ENCODE results near the gene PTPN3.
A peak's percentile ranks its signal among the peaks of the same experiment; 100 is the strongest.
"Not testable (repeated sequence)": the region's sequence is repeated elsewhere in the genome, so short reads cannot be mapped to it uniquely, and the experiment has no call there.

The PTPN3 gene

GRCh38 chr9:109387206-109387605 lies 110.9 kb downstream of the PTPN3 start:
- no peak for DNase-seq (ENCODE audit: low spot score)

GRCh38 chr9:109385499-109385898 lies 112.6 kb downstream of the PTPN3 start:
- DNase-seq (ENCODE audit: low spot score): no peak

- no peak for DNase-seq (ENCODE audit: low spot score)
Measured at GRCh38 chr9:109383947-109384346, 114.2 kb downstream of the PTPN3 start.

GRCh38 chr9:109383356-109383755 lies 114.8 kb downstream of the PTPN3 start:
- DNase-seq (ENCODE audit: low spot score): no peak

- DNase-seq (ENCODE audit: low spot score): no peak
Measured at GRCh38 chr9:109382585-109382984, 115.5 kb downstream of the PTPN3 start.

- no peak for DNase-seq (ENCODE audit: low spot score)
Measured at GRCh38 chr9:109382182-109382581, 115.9 kb downstream of the PTPN3 start.

- peak; percentile 39 for DNase-seq (ENCODE audit: low spot score)
Measured at GRCh38 chr9:109381011-109381729, 116.9 kb downstream of the PTPN3 start.

GRCh38 chr9:109379513-109379912 lies 118.6 kb downstream of the PTPN3 start:
- DNase-seq (ENCODE audit: low spot score): no peak

GRCh38 chr9:109378316-109378715 lies 119.8 kb downstream of the PTPN3 start:
- DNase-seq (ENCODE audit: low spot score): no peak

- no peak for DNase-seq (ENCODE audit: low spot score)
Measured at GRCh38 chr9:109372246-109372645, 125.9 kb downstream of the PTPN3 start.

- DNase-seq (ENCODE audit: low spot score): no peak
Measured at GRCh38 chr9:109371374-109371773, 126.7 kb downstream of the PTPN3 start.

- DNase-seq (ENCODE audit: low spot score): no peak
Measured at GRCh38 chr9:109369285-109369684, 128.8 kb downstream of the PTPN3 start.

- DNase-seq (ENCODE audit: low spot score): no peak
Measured at GRCh38 chr9:109360771-109361170, 137.3 kb downstream of the PTPN3 start.

- DNase-seq (ENCODE audit: low spot score): not testable (repeated sequence)
Measured at GRCh38 chr9:109358968-109359603, 139.0 kb downstream of the PTPN3 start.

GRCh38 chr9:109355564-109356297 lies 142.4 kb downstream of the PTPN3 start:
- no peak for DNase-seq (ENCODE audit: low spot score)

- no peak for DNase-seq (ENCODE audit: low spot score)
Measured at GRCh38 chr9:109354190-109354589, 143.9 kb downstream of the PTPN3 start.

GRCh38 chr9:109351032-109351431 lies 147.1 kb downstream of the PTPN3 start:
- no peak for DNase-seq (ENCODE audit: low spot score)

- peak; percentile 85 for DNase-seq (ENCODE audit: low spot score)
Measured at GRCh38 chr9:109349421-109349846, 148.7 kb downstream of the PTPN3 start.

- no peak for DNase-seq (ENCODE audit: low spot score)
Measured at GRCh38 chr9:109346904-109347303, 151.2 kb downstream of the PTPN3 start.

GRCh38 chr9:109344866-109345265 lies 153.2 kb downstream of the PTPN3 start:
- no peak for DNase-seq (ENCODE audit: low spot score)

GRCh38 chr9:109342878-109343277 lies 155.2 kb downstream of the PTPN3 start:
- DNase-seq (ENCODE audit: low spot score): no peak

GRCh38 chr9:109341561-109341960 lies 156.5 kb downstream of the PTPN3 start:
- no peak for DNase-seq (ENCODE audit: low spot score)

- not testable (repeated sequence) for DNase-seq (ENCODE audit: low spot score)
Measured at GRCh38 chr9:109340979-109341378, 157.1 kb downstream of the PTPN3 start.

Data from AG20443 (cell line).